Measurements from ENCODE around the gene TET3.

GRCh38 chr2:74002505-74003421 is 18.1 kb downstream of the TET3 start:
- TF ChIP-seq CTCF (conservative IDR thresholded peaks at IDR 0.05 in 1 of 2, IDR thresholded peaks at IDR 0.05 in 1 of 2; ENCODE audit: low read depth in 1 of 2, low read length in 2 of 2) (no peak), EZH2 (IDR thresholded peaks at IDR 0.05; ENCODE audit: low read length, missing control alignments) (no peak)
